DND-41 (cell line): Measurements from ENCODE around the gene GMPPA.

Experiments used
- EZH2 ChIP-seq: IDR thresholded peaks from 3 replicates; pipeline ENCODE4 v1.6.1; 2012; ENCODE audit warnings: borderline replicate concordance, low read depth, mild to moderate bottlenecking, moderate library complexity, low read length, inconsistent platforms; ENCODE audit not compliant: severe bottlenecking
- TF ChIP-seq, protein P1 (sequence below): IDR thresholded peaks from 2 replicates; pipeline ENCODE4 v1.5.1; 2012; ENCODE audit warnings: borderline replicate concordance, low read length, moderate library complexity, mild to moderate bottlenecking; ENCODE audit not compliant: poor library complexity, severe bottlenecking; ENCODE audit errors: extremely low read depth

DNA sequence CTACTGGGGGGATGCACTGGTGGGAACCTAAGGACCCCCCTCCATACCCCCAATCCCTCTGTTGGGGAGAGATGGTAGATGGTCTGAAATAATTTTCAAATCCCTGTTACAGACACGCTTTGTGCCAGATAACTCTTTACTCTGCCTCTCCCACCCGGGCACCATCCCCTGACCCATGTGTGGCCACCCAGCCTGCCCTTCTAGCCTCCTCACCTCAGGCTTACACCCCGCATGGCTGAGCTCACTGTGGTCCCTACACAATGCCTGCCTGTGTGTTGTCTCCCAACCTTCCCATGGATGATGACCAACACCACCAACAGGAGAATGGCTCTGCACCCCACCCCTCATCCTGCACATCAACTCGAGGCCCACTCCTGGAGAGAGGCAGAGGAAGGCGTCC lies 49.1 kb upstream of the GMPPA start:
- TF ChIP-seq, protein P1, sequence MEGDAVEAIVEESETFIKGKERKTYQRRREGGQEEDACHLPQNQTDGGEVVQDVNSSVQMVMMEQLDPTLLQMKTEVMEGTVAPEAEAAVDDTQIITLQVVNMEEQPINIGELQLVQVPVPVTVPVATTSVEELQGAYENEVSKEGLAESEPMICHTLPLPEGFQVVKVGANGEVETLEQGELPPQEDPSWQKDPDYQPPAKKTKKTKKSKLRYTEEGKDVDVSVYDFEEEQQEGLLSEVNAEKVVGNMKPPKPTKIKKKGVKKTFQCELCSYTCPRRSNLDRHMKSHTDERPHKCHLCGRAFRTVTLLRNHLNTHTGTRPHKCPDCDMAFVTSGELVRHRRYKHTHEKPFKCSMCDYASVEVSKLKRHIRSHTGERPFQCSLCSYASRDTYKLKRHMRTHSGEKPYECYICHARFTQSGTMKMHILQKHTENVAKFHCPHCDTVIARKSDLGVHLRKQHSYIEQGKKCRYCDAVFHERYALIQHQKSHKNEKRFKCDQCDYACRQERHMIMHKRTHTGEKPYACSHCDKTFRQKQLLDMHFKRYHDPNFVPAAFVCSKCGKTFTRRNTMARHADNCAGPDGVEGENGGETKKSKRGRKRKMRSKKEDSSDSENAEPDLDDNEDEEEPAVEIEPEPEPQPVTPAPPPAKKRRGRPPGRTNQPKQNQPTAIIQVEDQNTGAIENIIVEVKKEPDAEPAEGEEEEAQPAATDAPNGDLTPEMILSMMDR, result no peak
- no peak for TF ChIP-seq EZH2
